IPS-15b (cell line): ENCODE measurements around the gene ANKRD31.
"Not testable (repeated sequence)": the region's sequence is repeated elsewhere in the genome, so short reads cannot be mapped to it uniquely, and the experiment has no call there.

Experiments used
- H3K27me3 ChIP-seq: one replicate; pipeline ENCODE4 v1.6.1; 2013; ENCODE audit warnings: low read length; ENCODE audit not compliant: control insufficient read depth, insufficient read depth
- H3K36me3 ChIP-seq: one replicate; pipeline ENCODE4 v1.6.1; 2013; ENCODE audit warnings: low read length; ENCODE audit not compliant: control insufficient read depth, insufficient read depth
- H3K4me1 ChIP-seq: one replicate; pipeline ENCODE4 v1.6.1; 2013; ENCODE audit warnings: mild to moderate bottlenecking, low read length; ENCODE audit not compliant: control insufficient read depth, insufficient read depth
- H3K4me3 ChIP-seq: one replicate; pipeline ENCODE4 v1.5.1; 2013; ENCODE audit warnings: low read depth, low read length
- H3K9ac ChIP-seq: one replicate; pipeline ENCODE4 v1.6.1; 2013; ENCODE audit warnings: low read depth, mild to moderate bottlenecking, low read length
- H3K9me3 ChIP-seq: one replicate; pipeline ENCODE4 v1.6.1; 2013; ENCODE audit warnings: mild to moderate bottlenecking, low read length; ENCODE audit not compliant: control insufficient read depth, insufficient read depth

Gene ANKRD31

DNA sequence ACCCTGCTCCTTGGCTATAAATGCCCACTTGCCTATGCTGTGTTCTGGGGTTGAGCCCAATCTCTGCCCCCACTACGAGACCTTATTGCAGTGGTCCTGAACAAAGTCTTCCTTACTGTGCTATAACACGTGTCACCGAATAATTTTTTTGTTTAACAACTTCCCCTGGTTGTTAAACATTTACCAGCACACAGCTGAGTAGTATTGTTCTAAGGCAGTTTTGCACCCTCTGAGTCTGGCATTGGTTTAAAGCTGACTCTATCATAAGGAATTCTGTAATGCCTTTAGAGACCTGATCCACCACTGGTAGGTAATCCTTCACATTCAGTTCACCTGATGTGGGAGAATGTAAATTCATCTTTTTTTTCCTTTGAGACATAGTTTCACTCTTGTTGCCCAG, 25.6 kb upstream of the ANKRD31 start:
- H3K4me1 ChIP-seq, result no peaks in the 10 kb centered on the region
- no peaks in the 10 kb centered on the region for H3K27me3 ChIP-seq
- H3K9me3 ChIP-seq, result no peaks in the 10 kb centered on the region
- no peak overlapping the region for H3K9ac ChIP-seq
- no peaks in the 10 kb centered on the region for H3K36me3 ChIP-seq
- no peak overlapping the region for H3K4me3 ChIP-seq

DNA sequence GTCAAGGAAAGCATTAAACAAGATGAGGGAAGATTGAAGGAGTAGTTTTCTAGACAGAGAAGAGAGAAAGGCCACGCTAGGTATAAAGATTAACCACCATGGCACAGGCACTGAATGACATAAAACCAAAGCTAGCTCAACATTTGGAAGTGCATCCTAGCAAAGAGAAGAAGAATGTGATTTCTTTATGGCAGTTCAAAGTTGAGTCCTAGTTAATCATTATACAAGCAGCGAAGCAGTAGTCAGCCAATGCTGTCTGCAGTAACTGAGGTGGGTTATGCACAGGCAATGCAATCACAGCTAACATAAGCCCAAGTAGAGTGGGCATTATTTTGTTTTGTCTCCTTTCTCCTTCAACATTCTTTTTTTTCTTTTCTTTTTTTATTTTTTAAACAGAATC, 24.0 kb upstream of the ANKRD31 start:
- Histone ChIP-seq H3K36me3 (no peaks in the 10 kb centered on the region), H3K4me3 (no peak overlapping the region), H3K9ac (no peak overlapping the region), H3K27me3 (no peaks in the 10 kb centered on the region), H3K9me3 (no peaks in the 10 kb centered on the region), H3K4me1 (no peaks in the 10 kb centered on the region)

DNA sequence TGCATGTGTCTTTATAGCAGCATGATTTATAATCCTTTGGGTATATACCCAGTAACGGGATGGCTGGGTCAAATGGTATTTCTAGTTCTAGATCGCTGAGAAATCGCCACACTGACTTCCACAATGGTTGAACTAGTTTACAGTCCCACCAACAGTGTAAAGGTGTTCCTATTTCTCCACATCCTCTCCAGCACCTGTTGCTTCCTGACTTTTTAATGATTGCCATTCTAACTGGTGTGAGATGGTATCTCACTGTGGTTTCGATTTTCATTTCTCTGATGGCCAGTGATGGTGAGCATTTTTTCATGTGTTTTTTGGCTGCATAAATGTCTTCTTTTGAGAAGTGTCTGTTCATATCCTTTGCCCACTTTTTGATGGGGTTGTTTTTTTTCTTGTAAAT, 13.8 kb upstream of the ANKRD31 start:
- not testable (repeated sequence) for H3K9me3 ChIP-seq, H3K27me3 ChIP-seq, H3K36me3 ChIP-seq, H3K4me1 ChIP-seq, H3K4me3 ChIP-seq, H3K9ac ChIP-seq

DNA sequence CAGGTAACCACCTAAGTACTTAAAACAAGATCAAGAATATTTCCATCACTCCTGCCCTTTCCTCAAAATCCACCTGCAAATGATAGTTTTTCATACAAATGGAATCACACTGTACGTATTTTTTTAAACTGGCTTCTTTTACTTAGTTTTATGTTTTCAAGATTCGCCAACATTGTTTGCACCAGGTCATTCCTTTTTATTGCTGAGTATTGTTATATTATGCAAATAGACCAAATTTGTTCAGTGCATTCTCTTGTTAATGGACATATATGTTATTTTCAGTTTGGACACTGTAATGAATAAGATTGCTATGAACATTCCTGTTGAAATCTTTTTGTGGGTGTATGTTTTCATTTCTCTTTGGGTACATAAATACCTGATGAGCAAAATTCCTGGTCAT, 8.3 kb upstream of the ANKRD31 start:
- H3K9ac ChIP-seq, result no peak overlapping the region
- H3K4me1 ChIP-seq, result no peaks in the 10 kb centered on the region
- no peaks in the 10 kb centered on the region for H3K27me3 ChIP-seq
- no peak overlapping the region for H3K4me3 ChIP-seq
- no peaks in the 10 kb centered on the region for H3K36me3 ChIP-seq
- H3K9me3 ChIP-seq, result no peaks in the 10 kb centered on the region

DNA sequence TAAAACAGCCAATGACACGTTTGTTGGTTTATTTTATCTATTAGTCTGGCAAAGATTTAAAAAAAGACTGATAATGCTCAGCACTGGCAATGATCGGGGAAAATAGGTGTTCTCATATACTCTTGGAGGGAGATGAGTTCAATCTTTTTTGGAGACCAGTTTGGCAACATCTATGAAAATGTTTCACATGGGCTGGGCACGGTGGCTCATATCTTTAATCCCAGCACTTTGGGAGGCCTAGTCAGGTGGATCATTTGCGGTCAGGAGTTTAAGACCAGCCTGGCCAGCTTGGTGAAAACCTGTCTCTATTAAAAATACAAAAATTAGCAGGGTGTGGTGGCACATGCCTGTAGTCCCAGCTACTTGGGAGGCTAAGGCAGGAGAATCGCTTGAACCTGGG, 6.8 kb upstream of the ANKRD31 start:
- H3K36me3 ChIP-seq, result no peaks in the 10 kb centered on the region

DNA sequence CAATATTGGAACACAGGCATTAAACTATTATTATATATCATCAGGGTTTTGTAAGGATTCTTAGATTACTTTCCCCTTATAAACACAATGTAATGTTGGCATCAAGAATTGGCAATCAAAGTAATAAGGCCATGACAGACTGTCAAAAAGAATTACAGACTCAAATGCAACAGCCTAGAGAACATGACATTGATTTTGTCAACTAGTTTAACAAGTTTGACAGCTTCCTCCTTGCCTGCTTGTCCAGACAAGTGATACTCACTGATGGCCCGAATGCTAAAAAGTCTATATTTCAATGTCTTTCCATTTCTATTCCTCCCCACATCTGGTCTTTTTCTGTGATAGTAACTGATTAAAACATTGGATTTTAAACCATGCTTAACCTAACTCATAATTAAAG, 6.4 kb upstream of the ANKRD31 start:
- Histone ChIP-seq H3K4me3 (no peak overlapping the region), H3K9me3 (no peaks in the 10 kb centered on the region), H3K9ac (no peak overlapping the region), H3K27me3 (no peaks in the 10 kb centered on the region), H3K4me1 (peaks cover 6% of the 10 kb centered on the region), H3K36me3 (no peaks in the 10 kb centered on the region)

More for the DNA sequence above, 6.8 kb upstream of the ANKRD31 start:
- Histone ChIP-seq H3K9me3 (no peaks in the 10 kb centered on the region), H3K4me3 (no peak overlapping the region), H3K4me1 (peaks cover 6% of the 10 kb centered on the region), H3K9ac (no peak overlapping the region), H3K27me3 (no peaks in the 10 kb centered on the region)

DNA sequence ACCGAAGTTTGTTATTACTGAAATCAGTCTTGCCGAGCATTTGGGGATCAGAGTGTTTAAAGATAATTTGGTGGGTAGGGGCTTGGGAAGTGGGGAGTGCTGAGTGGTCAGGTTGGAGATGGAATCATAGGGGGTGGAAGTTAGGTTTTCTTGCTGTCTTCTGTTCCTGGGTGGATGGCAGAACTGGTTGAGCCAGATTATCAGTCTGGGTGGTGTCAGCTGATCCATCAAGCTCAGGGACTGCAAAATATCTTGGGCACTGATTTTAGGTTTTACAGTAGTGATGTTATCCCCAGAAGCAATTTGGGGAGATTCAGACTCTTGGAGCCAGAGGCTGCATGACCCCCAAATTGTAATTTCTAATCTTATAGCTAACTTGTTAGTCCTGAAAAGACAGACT, 5.4 kb upstream of the ANKRD31 start:
- no peaks in the 10 kb centered on the region for H3K27me3 ChIP-seq
- H3K4me3 ChIP-seq, result no peak overlapping the region
- H3K9ac ChIP-seq, result no peak overlapping the region
- H3K9me3 ChIP-seq, result no peaks in the 10 kb centered on the region
- H3K36me3 ChIP-seq, result no peaks in the 10 kb centered on the region
- peaks cover 6% of the 10 kb centered on the region for H3K4me1 ChIP-seq

DNA sequence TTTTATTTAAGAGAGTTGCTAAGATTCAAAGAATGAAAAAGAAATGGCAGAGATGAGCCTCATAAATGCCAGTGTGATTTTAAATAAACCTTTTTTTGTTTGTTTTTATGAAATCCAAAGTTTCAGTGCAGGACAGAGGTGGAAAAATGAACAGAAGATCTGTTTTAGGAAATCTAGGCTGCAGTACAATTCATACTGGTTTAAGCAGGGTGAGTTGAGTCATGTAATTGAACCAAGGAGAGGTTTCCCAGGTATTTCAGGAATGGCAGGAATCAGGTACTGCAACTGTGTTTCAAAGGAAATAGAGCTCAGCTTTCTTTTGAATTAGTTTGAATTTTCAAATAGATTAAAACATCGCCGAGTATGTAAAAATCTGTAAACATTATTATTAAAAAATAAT, 3.0 kb upstream of the ANKRD31 start:
- H3K4me3 ChIP-seq, result no peak overlapping the region
- H3K9ac ChIP-seq, result no peak overlapping the region
- no peaks in the 10 kb centered on the region for H3K9me3 ChIP-seq

DNA sequence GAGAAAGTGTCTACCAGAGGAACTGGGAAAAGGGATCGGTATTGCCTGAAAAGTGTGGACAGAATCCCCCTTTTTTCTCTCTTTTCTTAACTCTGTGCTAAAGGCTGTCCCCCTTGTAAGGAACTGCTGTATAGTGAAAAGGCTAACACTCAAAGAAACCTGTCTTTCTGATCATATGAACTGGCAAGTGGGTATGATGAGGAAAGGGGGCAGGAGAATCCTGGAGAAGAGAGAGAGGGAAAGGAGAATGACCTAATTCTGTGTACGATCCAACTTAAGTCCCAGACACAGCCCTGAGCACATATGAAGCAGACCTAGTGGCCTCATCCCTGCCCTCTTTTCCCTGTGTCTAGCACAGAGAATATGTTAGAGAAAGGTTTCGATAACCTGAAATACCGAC, 967 bp downstream of the ANKRD31 start:
- H3K4me1 ChIP-seq, result peaks cover 11% of the 10 kb centered on the region
- H3K36me3 ChIP-seq, result no peaks in the 10 kb centered on the region
- H3K4me3 ChIP-seq, result peak overlapping the region; percentile 81
- peaks cover 2% of the 10 kb centered on the region for H3K27me3 ChIP-seq
- H3K9me3 ChIP-seq, result no peaks in the 10 kb centered on the region
- no peak overlapping the region for H3K9ac ChIP-seq

More for the DNA sequence above, 3.0 kb upstream of the ANKRD31 start:
- H3K36me3 ChIP-seq, result no peaks in the 10 kb centered on the region
- peaks cover 11% of the 10 kb centered on the region for H3K4me1 ChIP-seq
- peaks cover 2% of the 10 kb centered on the region for H3K27me3 ChIP-seq

DNA sequence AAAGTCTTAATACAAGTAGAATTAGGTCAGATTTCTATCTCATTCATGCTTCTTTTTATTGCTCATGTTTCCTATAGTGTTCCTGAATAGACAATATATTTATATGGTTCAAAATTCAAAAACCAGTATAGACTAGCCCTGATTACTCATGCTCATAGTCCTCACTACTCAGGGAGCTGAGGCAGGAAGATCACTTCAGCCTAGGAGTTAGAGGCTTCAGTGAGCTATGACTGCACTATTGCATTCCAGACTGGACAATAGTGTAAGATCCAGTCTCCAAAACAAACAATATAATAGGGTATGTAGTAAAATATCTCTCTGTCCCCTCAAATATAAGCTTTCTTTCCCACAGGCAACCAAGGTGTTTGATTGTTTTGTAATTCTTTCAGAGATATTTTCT, 2.4 kb downstream of the ANKRD31 start:
- H3K9ac ChIP-seq, result no peak overlapping the region
- peaks cover 2% of the 10 kb centered on the region for H3K27me3 ChIP-seq
- H3K4me1 ChIP-seq, result peaks cover 6% of the 10 kb centered on the region
- H3K4me3 ChIP-seq, result no peak overlapping the region
- H3K36me3 ChIP-seq, result no peaks in the 10 kb centered on the region
- no peaks in the 10 kb centered on the region for H3K9me3 ChIP-seq

DNA sequence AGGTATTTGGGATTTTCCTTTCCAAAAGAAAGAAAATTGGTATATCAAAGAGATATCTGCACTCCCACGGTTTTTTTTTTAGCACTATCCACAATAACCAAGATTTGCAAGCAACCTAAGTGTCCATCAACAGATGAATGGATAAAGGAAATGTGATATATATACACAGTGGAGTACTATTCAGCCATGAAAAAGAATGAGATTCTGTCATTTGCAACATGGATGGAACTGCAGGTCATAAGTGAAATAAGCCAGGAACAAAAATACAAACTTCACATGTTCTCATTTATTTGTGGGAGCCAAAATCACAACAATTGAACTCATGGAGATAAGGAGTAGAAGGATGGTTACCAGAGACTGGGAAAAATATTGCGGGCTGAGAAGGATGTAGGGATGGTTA, 9.8 kb downstream of the ANKRD31 start:
- Histone ChIP-seq H3K9ac (no peak overlapping the region), H3K9me3 (no peaks in the 10 kb centered on the region), H3K27me3 (no peaks in the 10 kb centered on the region), H3K4me1 (no peaks in the 10 kb centered on the region), H3K4me3 (no peak overlapping the region), H3K36me3 (no peaks in the 10 kb centered on the region)

DNA sequence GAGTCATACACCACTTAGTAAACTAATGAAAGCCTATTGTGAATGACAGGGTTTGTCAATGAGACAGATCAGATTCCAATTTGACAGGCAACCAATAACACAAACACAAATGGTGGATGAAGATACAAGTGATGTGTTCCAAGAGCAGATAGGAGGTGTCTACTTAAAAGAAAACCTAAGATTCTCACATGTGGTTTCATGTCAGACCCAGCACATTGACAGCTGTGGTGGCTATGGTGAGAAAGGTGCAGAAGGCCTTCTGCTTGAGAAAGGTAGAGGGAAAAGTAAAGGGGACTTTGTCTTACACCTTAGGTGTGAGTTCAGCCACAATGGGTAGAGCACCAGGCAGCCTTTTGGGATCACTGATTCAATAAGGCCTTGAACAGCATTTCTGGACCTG, 11.2 kb downstream of the ANKRD31 start:
- no peaks in the 10 kb centered on the region for H3K27me3 ChIP-seq
- no peaks in the 10 kb centered on the region for H3K36me3 ChIP-seq
- H3K9me3 ChIP-seq, result no peaks in the 10 kb centered on the region
- H3K9ac ChIP-seq, result no peak overlapping the region
- H3K4me1 ChIP-seq, result no peaks in the 10 kb centered on the region
- H3K4me3 ChIP-seq, result no peak overlapping the region

DNA sequence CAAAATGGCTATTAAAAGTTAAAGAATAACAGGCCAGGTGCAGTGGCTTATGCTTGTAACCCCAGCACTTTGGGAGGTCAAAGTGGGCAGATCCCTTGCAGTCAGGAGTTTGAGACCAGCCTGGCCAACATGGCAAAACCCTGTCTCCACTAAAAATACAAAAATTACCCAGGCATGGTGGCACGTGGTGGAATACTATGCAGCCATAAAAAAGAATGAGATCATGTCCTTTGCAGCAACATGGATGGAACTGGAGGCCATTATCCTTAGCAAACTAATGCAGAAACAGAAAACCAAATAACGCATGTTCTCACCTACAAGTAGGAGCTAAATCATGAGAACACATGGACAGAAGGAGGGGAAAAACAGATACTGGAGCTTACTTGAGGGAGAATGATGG, 15.9 kb downstream of the ANKRD31 start:
- H3K4me3 ChIP-seq, H3K4me1 ChIP-seq, H3K27me3 ChIP-seq, H3K9me3 ChIP-seq, H3K36me3 ChIP-seq, H3K9ac ChIP-seq: not testable (repeated sequence)
